Liver (tissue), 9 donors: ENCODE results near the gene CNDP2. TPM values are rescaled to one million over a fixed set of nuclear protein-coding genes. Genes with fewer than 3 reads are reported as not detected.

Experiments used
- DNase-seq: peaks from one replicate; pipeline ENCODE4 v3.0.0-alpha.2; 2017; ENCODE audit warnings: low spot score
- H3K27ac ChIP-seq, 2 donors: one replicate each; pipeline ENCODE4 v1.7.0; 2013; ENCODE audit warnings: inconsistent platforms in 2 of 2, low read length in 2 of 2, control low read depth in 1 of 2, low read depth in 1 of 2, mild to moderate bottlenecking in 1 of 2
- H3K27me3 ChIP-seq, 4 donors: one replicate each; pipeline versions ENCODE4 v1.6.1 to v1.7.0; 2013; ENCODE audit warnings: low read length in 3 of 4, inconsistent platforms in 1 of 4, mild to moderate bottlenecking in 1 of 4, moderate library complexity in 1 of 4; ENCODE audit not compliant: control insufficient read depth in 4 of 4, insufficient read depth in 4 of 4
- H3K36me3 ChIP-seq, 4 donors: one replicate each; pipeline versions ENCODE4 v1.6.1 to v1.7.0; 2013; ENCODE audit warnings: low read length in 3 of 4, mild to moderate bottlenecking in 3 of 4, low read depth in 1 of 4, moderate library complexity in 1 of 4; ENCODE audit not compliant: control insufficient read depth in 4 of 4, insufficient read depth in 3 of 4
- H3K4me1 ChIP-seq, 4 donors: one replicate each; pipeline versions ENCODE4 v1.6.1 to v1.7.0; 2013; ENCODE audit warnings: low read length in 3 of 4, mild to moderate bottlenecking in 3 of 4, moderate library complexity in 1 of 4; ENCODE audit not compliant: control insufficient read depth in 4 of 4, insufficient read depth in 4 of 4
- H3K4me3 ChIP-seq, 3 donors: one replicate each; pipeline versions ENCODE4 v1.6.1 to v1.7.0; 2013; ENCODE audit warnings: low read length in 3 of 3, control low read depth in 1 of 3, low read depth in 1 of 3, mild to moderate bottlenecking in 1 of 3
- H3K9ac ChIP-seq, 2 donors: one replicate each; pipeline ENCODE4 v1.7.0; 2013; ENCODE audit warnings: low read length in 2 of 2, mild to moderate bottlenecking in 2 of 2, moderate library complexity in 2 of 2, control low read depth in 1 of 2, low read depth in 1 of 2
- H3K9me3 ChIP-seq, 4 donors: one replicate each; pipeline versions ENCODE4 v1.6.1 to v1.7.0; 2013; ENCODE audit warnings: low read length in 3 of 4; ENCODE audit not compliant: control insufficient read depth in 4 of 4
- ATF3 ChIP-seq: IDR thresholded peaks from 2 replicates; pipeline ENCODE4 v1.6.1; 2016; ENCODE audit warnings: antibody characterized with exemption
- EGR1 ChIP-seq, 2 donors: IDR thresholded peaks; 2 replicates each; pipeline ENCODE4 v1.6.1; 2016 to 2018; ENCODE audit warnings: antibody characterized with exemption in 2 of 2, low read depth in 2 of 2
- FOXA1 ChIP-seq: IDR thresholded peaks from 2 replicates; pipeline ENCODE4 v1.6.1; 2016; ENCODE audit warnings: antibody characterized with exemption
- FOXA2 ChIP-seq: IDR thresholded peaks from 2 replicates; pipeline ENCODE4 v1.6.1; 2016; ENCODE audit warnings: antibody characterized with exemption
- GABPA ChIP-seq, 2 donors: IDR thresholded peaks in 1 of 2; conservative IDR thresholded peaks in 1 of 2; 2 replicates each; pipeline ENCODE4 v1.6.1; 2016; ENCODE audit warnings: antibody characterized with exemption in 2 of 2, mild to moderate bottlenecking in 1 of 2, moderate library complexity in 1 of 2
- HNF4A ChIP-seq, 2 donors: conservative IDR thresholded peaks; 2 replicates each; pipeline ENCODE4 v1.6.1; 2016; ENCODE audit warnings: antibody characterized with exemption in 2 of 2, mild to moderate bottlenecking in 2 of 2
- HNF4G ChIP-seq: IDR thresholded peaks from 2 replicates; pipeline ENCODE4 v1.6.1; 2016; ENCODE audit warnings: antibody characterized with exemption
- JUND ChIP-seq, 2 donors: IDR thresholded peaks; 2 replicates each; pipeline ENCODE4 v1.6.1; 2016; ENCODE audit warnings: antibody characterized with exemption in 2 of 2
- NR2F2 ChIP-seq: IDR thresholded peaks from 2 replicates; pipeline ENCODE4 v1.6.1; 2016; ENCODE audit warnings: antibody characterized with exemption
- RAD21 ChIP-seq, 2 donors: IDR thresholded peaks; 2 replicates each; pipeline ENCODE4 v1.6.1; 2016; ENCODE audit warnings: antibody characterized with exemption in 2 of 2, mild to moderate bottlenecking in 2 of 2
- RXRA ChIP-seq, 2 donors: IDR thresholded peaks; 2 replicates each; pipeline ENCODE4 v1.6.1; 2017 to 2018; ENCODE audit warnings: antibody characterized with exemption in 2 of 2, mild to moderate bottlenecking in 1 of 2
- SP1 ChIP-seq: IDR thresholded peaks from 2 replicates; pipeline ENCODE4 v1.6.1; 2018; ENCODE audit warnings: antibody characterized with exemption, mild to moderate bottlenecking
- TAF1 ChIP-seq: conservative IDR thresholded peaks from 2 replicates; pipeline ENCODE4 v1.6.1; 2016; ENCODE audit warnings: antibody characterized with exemption, mild to moderate bottlenecking
- YY1 ChIP-seq: IDR thresholded peaks from 2 replicates; pipeline ENCODE4 v1.6.1; 2016; ENCODE audit warnings: antibody characterized with exemption, mild to moderate bottlenecking
- ZBTB33 ChIP-seq: IDR thresholded peaks from 2 replicates; pipeline ENCODE4 v1.6.1; 2016; ENCODE audit warnings: antibody characterized with exemption
- WGBS: extraction: QIAGEN DNeasy Blood & Tissue Kit; methylation state at CpG from one replicate; pipeline ENCODE4 v1.1.7; 2013; 5-methylcytosine and 5-hydroxymethylcytosine counted together
- polyA plus RNA-seq, 2 donors: library from polyadenylated mRNA; stranded (reverse) in 1 of 2; unstranded in 1 of 2; fragments of 200-250 nt in 1 of 2; fragments of >200 nt in 1 of 2; fragmentation: Nextera tagmentation in 1 of 2; extraction: Ambion mirVana in 1 of 2; gene quantifications; one replicate each; pipeline versions ENCODE4 v1.2.1 to v1.2.3, GENCODE V29; 2013 to 2015
- total RNA-seq, 2 donors: library from RNA; depleted of rRNA; stranded (reverse); fragments of >200 nt; gene quantifications; one replicate each; pipeline ENCODE4 v1.2.3, GENCODE V29; 2014
- TF ChIP-seq, protein P1 (sequence below): IDR thresholded peaks from 2 replicates; pipeline ENCODE4 v1.6.1; 2016; ENCODE audit warnings: antibody characterized with exemption
- TF ChIP-seq, protein P2 (sequence below): fragments of 150-350 bp; IDR thresholded peaks from 2 replicates; pipeline ENCODE4 v1.5.1; 2017; ENCODE audit warnings: improper control_type of control experiment, low read depth, low read length; ENCODE audit not compliant: missing input control
- TF ChIP-seq, protein P3 (sequence below): IDR thresholded peaks from 2 replicates; pipeline ENCODE4 v1.6.1; 2016; ENCODE audit warnings: antibody characterized with exemption, mild to moderate bottlenecking
- donor health status: healthy.
- donor health status: healthy.
- donor health status: healthy.
- donor health status: healthy.
- donor health status: healthy.

The CNDP2 gene
- total and polyA plus RNA-seq, 4 donors: 65.5 to 167 (median 141) TPM

GRCh38 chr18:74454279-74454751 lies 41.8 kb upstream of the CNDP2 start:
- DNase-seq: no peak
- WGBS: 89% methylated on average over 9 of the region's 9 CpGs
- Histone ChIP-seq H3K9me3 (no peaks in the 10 kb centered on the region), H3K4me1 (peaks cover 7 to 20% (median 11%) of the 10 kb centered on the region in 4 donors), H3K9ac (no peak overlapping the region), H3K4me3 (no peak overlapping the region), H3K27me3 (peaks cover 0 to 7% (median 4%) of the 10 kb centered on the region in 4 donors), H3K27ac (no peak overlapping the region), H3K36me3 (no peaks in the 10 kb centered on the region)
- TF ChIP-seq, protein P1, sequence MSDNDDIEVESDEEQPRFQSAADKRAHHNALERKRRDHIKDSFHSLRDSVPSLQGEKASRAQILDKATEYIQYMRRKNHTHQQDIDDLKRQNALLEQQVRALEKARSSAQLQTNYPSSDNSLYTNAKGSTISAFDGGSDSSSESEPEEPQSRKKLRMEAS: no peak
- TF ChIP-seq ATF3 (no peak), YY1 (no peak), FOXA1 (no peak)

DNA sequence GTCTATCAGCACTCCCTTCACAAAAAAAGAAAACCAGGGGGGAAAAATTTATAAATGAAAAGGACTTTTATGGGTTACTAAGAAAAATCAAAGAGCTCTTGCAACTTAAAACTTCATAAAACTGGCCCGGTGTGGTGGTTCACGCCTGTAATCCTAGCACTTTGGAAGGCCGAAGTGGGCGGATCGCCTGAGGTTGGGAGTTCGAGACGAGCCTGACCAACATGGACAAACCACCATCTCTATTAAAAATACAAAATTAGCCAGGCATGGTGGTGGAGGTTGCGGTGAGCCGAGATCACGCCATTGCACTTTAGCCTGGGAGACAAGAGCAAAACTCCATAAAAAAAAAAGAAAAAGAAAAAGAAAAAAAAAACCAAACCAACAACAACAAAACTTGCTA lies 40.8 kb upstream of the CNDP2 start:
- Histone ChIP-seq H3K27ac (no peak overlapping the region), H3K9me3 (no peaks in the 10 kb centered on the region), H3K36me3 (no peaks in the 10 kb centered on the region), H3K4me1 (peaks cover 7 to 20% (median 11%) of the 10 kb centered on the region in 4 donors), H3K27me3 (peaks cover 0 to 7% (median 4%) of the 10 kb centered on the region in 4 donors), H3K4me3 (no peak overlapping the region), H3K9ac (no peak overlapping the region)
- TF ChIP-seq GABPA (IDR thresholded peaks at IDR 0.05 in 1 of 2, conservative IDR thresholded peaks at IDR 0.05 in 1 of 2): no peak
- TF ChIP-seq TAF1: no peak
- TF ChIP-seq YY1: no peak
- no peak for TF ChIP-seq SP1
- TF ChIP-seq HNF4G: no peak
- TF ChIP-seq FOXA1: no peak
- no peak for TF ChIP-seq JUND (IDR thresholded peaks at IDR 0.05)
- TF ChIP-seq HNF4A (conservative IDR thresholded peaks at IDR 0.05): no peak
- no peak for TF ChIP-seq ZBTB33
- TF ChIP-seq ATF3: no peak
- TF ChIP-seq, protein P2, sequence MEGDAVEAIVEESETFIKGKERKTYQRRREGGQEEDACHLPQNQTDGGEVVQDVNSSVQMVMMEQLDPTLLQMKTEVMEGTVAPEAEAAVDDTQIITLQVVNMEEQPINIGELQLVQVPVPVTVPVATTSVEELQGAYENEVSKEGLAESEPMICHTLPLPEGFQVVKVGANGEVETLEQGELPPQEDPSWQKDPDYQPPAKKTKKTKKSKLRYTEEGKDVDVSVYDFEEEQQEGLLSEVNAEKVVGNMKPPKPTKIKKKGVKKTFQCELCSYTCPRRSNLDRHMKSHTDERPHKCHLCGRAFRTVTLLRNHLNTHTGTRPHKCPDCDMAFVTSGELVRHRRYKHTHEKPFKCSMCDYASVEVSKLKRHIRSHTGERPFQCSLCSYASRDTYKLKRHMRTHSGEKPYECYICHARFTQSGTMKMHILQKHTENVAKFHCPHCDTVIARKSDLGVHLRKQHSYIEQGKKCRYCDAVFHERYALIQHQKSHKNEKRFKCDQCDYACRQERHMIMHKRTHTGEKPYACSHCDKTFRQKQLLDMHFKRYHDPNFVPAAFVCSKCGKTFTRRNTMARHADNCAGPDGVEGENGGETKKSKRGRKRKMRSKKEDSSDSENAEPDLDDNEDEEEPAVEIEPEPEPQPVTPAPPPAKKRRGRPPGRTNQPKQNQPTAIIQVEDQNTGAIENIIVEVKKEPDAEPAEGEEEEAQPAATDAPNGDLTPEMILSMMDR: no peak
- no peak for TF ChIP-seq RXRA (IDR thresholded peaks at IDR 0.05)
- TF ChIP-seq NR2F2: no peak
- no peak for TF ChIP-seq FOXA2
- TF ChIP-seq, protein P1: no peak
- TF ChIP-seq, protein P3, sequence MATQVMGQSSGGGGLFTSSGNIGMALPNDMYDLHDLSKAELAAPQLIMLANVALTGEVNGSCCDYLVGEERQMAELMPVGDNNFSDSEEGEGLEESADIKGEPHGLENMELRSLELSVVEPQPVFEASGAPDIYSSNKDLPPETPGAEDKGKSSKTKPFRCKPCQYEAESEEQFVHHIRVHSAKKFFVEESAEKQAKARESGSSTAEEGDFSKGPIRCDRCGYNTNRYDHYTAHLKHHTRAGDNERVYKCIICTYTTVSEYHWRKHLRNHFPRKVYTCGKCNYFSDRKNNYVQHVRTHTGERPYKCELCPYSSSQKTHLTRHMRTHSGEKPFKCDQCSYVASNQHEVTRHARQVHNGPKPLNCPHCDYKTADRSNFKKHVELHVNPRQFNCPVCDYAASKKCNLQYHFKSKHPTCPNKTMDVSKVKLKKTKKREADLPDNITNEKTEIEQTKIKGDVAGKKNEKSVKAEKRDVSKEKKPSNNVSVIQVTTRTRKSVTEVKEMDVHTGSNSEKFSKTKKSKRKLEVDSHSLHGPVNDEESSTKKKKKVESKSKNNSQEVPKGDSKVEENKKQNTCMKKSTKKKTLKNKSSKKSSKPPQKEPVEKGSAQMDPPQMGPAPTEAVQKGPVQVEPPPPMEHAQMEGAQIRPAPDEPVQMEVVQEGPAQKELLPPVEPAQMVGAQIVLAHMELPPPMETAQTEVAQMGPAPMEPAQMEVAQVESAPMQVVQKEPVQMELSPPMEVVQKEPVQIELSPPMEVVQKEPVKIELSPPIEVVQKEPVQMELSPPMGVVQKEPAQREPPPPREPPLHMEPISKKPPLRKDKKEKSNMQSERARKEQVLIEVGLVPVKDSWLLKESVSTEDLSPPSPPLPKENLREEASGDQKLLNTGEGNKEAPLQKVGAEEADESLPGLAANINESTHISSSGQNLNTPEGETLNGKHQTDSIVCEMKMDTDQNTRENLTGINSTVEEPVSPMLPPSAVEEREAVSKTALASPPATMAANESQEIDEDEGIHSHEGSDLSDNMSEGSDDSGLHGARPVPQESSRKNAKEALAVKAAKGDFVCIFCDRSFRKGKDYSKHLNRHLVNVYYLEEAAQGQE: no peak
- no peak for TF ChIP-seq RAD21 (IDR thresholded peaks at IDR 0.05)
- TF ChIP-seq EGR1 (IDR thresholded peaks at IDR 0.05; ENCODE audit: low read depth in 2 of 2): no peak
- WGBS: 95% methylated on average over 10 of the region's 10 CpGs
- DNase-seq: no peak
